HepG2 (cell line): Measurements from ENCODE around the gene TBC1D22A. TPM values are rescaled to one million over a fixed set of nuclear protein-coding genes. Genes with fewer than 3 reads are reported as not detected.

ENCODE experiments used
- FOSL1 ChIP-seq: sonication (generic); formaldehyde crosslinking; IDR thresholded peaks from 2 replicates; pipeline ENCODE4 v1.9.0; 2021; ENCODE audit warnings: missing genetic modification reagents, borderline replicate concordance
- KDM1A ChIP-seq: IDR thresholded peaks from 2 replicates; pipeline ENCODE4 v1.6.1; 2016; ENCODE audit warnings: missing compliant biosample characterization
- KDM5A ChIP-seq: fragments of 200-600 bp; sonication (generic); IDR thresholded peaks from 2 replicates; pipeline ENCODE4 v1.7.0; 2018; ENCODE audit warnings: antibody characterized with exemption, mild to moderate bottlenecking, low read length, borderline replicate concordance
- KDM6A ChIP-seq: IDR thresholded peaks from 2 replicates; pipeline ENCODE4 v1.6.1; 2016; ENCODE audit warnings: low read depth
- NFATC3 ChIP-seq: sonication (generic); formaldehyde crosslinking; IDR thresholded peaks from 2 replicates; pipeline ENCODE4 v1.5.1; 2020; ENCODE audit warnings: mild to moderate bottlenecking, missing genetic modification reagents
- NFIB ChIP-seq: sonication (generic); formaldehyde crosslinking; IDR thresholded peaks from 2 replicates; pipeline ENCODE4 v1.9.0; 2021; ENCODE audit warnings: missing genetic modification reagents, mild to moderate bottlenecking, borderline replicate concordance
- PHF5A ChIP-seq: IDR thresholded peaks from one replicate; pipeline ENCODE4 v1.6.1; 2018; ENCODE audit warnings: low read depth, missing genetic modification reagents; ENCODE audit not compliant: unreplicated experiment
- RAD21 ChIP-seq: fragments of 450-650 bp; formaldehyde crosslinking; IDR thresholded peaks from 2 replicates; pipeline ENCODE4 v1.5.0; 2020; ENCODE audit warnings: mild to moderate bottlenecking
- ZFP36 ChIP-seq: fragments of 150-350 bp; IDR thresholded peaks from 2 replicates; pipeline ENCODE4 v1.6.1; 2018; ENCODE audit warnings: borderline replicate concordance, low read length, low read depth; ENCODE audit not compliant: partially characterized antibody
- ZNF251 ChIP-seq: sonication (generic); formaldehyde crosslinking; IDR thresholded peaks from 2 replicates; pipeline ENCODE4 v1.9.0; 2021; ENCODE audit warnings: mild to moderate bottlenecking, missing genetic modification reagents
- ZNF253 ChIP-seq: sonication (generic); formaldehyde crosslinking; IDR thresholded peaks from 2 replicates; pipeline ENCODE4 v1.8.0; 2022; ENCODE audit warnings: mild to moderate bottlenecking, missing genetic modification reagents, borderline replicate concordance
- ZNF282 ChIP-seq: fragments of 450-650 bp; IDR thresholded peaks from 2 replicates; pipeline ENCODE4 v1.6.1; 2018; ENCODE audit not compliant: partially characterized antibody
- ZNF383 ChIP-seq: sonication (generic); formaldehyde crosslinking; IDR thresholded peaks from 2 replicates; pipeline ENCODE4 v1.4.0; 2020; ENCODE audit warnings: missing genetic modification reagents, mild to moderate bottlenecking, borderline replicate concordance
- ZNF501 ChIP-seq: sonication (generic); formaldehyde crosslinking; IDR thresholded peaks from 2 replicates; pipeline ENCODE4 v1.5.1; 2020; ENCODE audit warnings: mild to moderate bottlenecking, moderate library complexity, missing genetic modification reagents
- ZNF761 ChIP-seq: sonication (generic); formaldehyde crosslinking; conservative IDR thresholded peaks from 2 replicates; pipeline ENCODE4 v1.4.0; 2020; ENCODE audit warnings: mild to moderate bottlenecking, missing genetic modification reagents
- ZNF773 ChIP-seq: sonication (generic); formaldehyde crosslinking; IDR thresholded peaks from 2 replicates; pipeline ENCODE4 v1.4.0; 2020; ENCODE audit warnings: missing genetic modification reagents, borderline replicate concordance
- ZNF878 ChIP-seq: sonication (generic); formaldehyde crosslinking; IDR thresholded peaks from 2 replicates; pipeline ENCODE4 v1.8.1; 2023; ENCODE audit warnings: mild to moderate bottlenecking, missing genetic modification reagents, moderate library complexity
- ZSCAN21 ChIP-seq: sonication (generic); formaldehyde crosslinking; IDR thresholded peaks from 2 replicates; pipeline ENCODE4 v1.8.0; 2022; ENCODE audit warnings: mild to moderate bottlenecking, missing genetic modification reagents, moderate library complexity, borderline replicate concordance
- polyA plus RNA-seq, 8 experiments: library from polyadenylated mRNA; depleted of rRNA in 3 of 8; stranded (reverse) in 7 of 8; unstranded in 1 of 8; fragments of >200 nt; fragmentation: Illumina TruSeq in 4 of 8; extraction: Trizol in 4 of 8; gene quantifications; 2 replicates each; pipeline versions ENCODE4 v1.2.1 to v1.2.3, GENCODE V29; 2011 to 2016; ENCODE audit warnings: low read depth in 4 of 8, missing spikeins in 1 of 8, mixed read lengths in 1 of 8; ENCODE audit not compliant: insufficient read depth in 1 of 8
- total RNA-seq, 5 experiments: library from RNA; depleted of rRNA; stranded (reverse); fragments of >200 nt; fragmentation: Illumina TruSeq; extraction: Trizol; gene quantifications; 2 replicates each; pipeline ENCODE4 v1.2.3, GENCODE V29; 2016; ENCODE audit warnings: low read depth in 1 of 5
- TF ChIP-seq, protein P1 (sequence below): sonication (generic); formaldehyde crosslinking; IDR thresholded peaks from 2 replicates; pipeline ENCODE4 v1.8.0; 2023; ENCODE audit warnings: mild to moderate bottlenecking, missing genetic modification reagents
- TF ChIP-seq, protein P2 (sequence below), 2 experiments: sonication (generic) in 1 of 2; formaldehyde crosslinking in 1 of 2; IDR thresholded peaks; 2 replicates each; pipeline versions ENCODE4 v1.4.0 to v1.6.1; 2016 to 2020; ENCODE audit warnings: borderline replicate concordance in 1 of 2, low read depth in 1 of 2, mild to moderate bottlenecking in 1 of 2, missing genetic modification reagents in 1 of 2
- TF ChIP-seq, protein P3 (sequence below): sonication (generic); formaldehyde crosslinking; IDR thresholded peaks from 2 replicates; pipeline ENCODE4 v1.4.0; 2020; ENCODE audit warnings: low read depth, mild to moderate bottlenecking, missing genetic modification reagents
- TF ChIP-seq, protein P4 (sequence below): sonication (generic); formaldehyde crosslinking; IDR thresholded peaks from 2 replicates; pipeline ENCODE4 v1.4.0; 2020; ENCODE audit warnings: missing genetic modification reagents; ENCODE audit errors: not compliant biosample characterization

TBC1D22A gene
- total and polyA plus RNA-seq, 2 of the 13 experiments (the other 11 are each of a cell fraction or from before 2014, with no cell fraction given): 17.3 to 18.0 TPM

DNA sequence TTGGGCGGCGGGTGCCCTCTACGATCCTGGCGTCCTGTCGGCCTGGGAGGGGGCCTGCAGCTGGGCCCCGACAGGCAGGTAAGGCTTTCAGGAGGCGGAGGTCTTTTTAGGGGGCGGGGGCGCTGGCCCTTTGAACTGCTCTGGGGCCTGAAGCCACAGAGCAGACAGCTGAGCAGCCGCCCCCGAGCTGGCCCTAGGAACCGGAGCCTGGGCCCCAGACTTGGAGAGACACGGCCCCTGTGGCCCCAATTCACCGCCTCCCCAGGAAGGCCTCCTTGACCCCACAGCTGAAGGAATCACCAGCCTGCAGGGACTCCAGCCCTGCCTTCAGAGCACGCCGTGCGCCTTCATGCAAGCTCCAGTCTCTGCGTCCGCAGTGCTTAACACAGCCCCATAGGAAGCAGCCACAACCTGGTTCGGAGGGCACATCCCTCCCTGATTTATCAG lies 23.8 kb upstream of the TBC1D22A start (continued):
- TF ChIP-seq ZNF501 (no peak), ZNF878 (CRISPR knock-in tag) (no peak), ZNF773 (CRISPR knock-in tag) (no peak), FOSL1 (no peak), KDM5A (no peak), ZNF253 (CRISPR knock-in tag) (no peak), KDM1A (CRISPR knock-in tag) (no peak), NFATC3 (CRISPR knock-in tag) (no peak), PHF5A (no peak), ZFP36 (no peak), ZNF251 (CRISPR knock-in tag) (no peak), ZSCAN21 (CRISPR knock-in tag) (no peak), ZNF761 (CRISPR knock-in tag) (0 out of 2 replicates have a peak, but pooled peaks have one; percentile 52), RAD21 (CRISPR knock-in tag) (no peak), KDM6A (CRISPR knock-in tag) (no peak), ZNF282 (no peak), NFIB (CRISPR knock-in tag) (no peak), ZNF383 (CRISPR knock-in tag) (no peak)
- TF ChIP-seq, protein P1, sequence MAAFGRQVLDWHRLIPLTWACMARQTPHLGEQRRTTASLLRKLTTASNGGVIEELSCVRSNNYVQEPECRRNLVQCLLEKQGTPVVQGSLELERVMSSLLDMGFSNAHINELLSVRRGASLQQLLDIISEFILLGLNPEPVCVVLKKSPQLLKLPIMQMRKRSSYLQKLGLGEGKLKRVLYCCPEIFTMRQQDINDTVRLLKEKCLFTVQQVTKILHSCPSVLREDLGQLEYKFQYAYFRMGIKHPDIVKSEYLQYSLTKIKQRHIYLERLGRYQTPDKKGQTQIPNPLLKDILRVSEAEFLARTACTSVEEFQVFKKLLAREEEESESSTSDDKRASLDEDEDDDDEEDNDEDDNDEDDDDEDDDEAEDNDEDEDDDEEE (CRISPR knock-in tag): no peak
- TF ChIP-seq, protein P2, sequence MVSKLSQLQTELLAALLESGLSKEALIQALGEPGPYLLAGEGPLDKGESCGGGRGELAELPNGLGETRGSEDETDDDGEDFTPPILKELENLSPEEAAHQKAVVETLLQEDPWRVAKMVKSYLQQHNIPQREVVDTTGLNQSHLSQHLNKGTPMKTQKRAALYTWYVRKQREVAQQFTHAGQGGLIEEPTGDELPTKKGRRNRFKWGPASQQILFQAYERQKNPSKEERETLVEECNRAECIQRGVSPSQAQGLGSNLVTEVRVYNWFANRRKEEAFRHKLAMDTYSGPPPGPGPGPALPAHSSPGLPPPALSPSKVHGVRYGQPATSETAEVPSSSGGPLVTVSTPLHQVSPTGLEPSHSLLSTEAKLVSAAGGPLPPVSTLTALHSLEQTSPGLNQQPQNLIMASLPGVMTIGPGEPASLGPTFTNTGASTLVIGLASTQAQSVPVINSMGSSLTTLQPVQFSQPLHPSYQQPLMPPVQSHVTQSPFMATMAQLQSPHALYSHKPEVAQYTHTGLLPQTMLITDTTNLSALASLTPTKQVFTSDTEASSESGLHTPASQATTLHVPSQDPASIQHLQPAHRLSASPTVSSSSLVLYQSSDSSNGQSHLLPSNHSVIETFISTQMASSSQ (IDR thresholded peaks at IDR 0.05; ENCODE audit: low read depth): no peak
- TF ChIP-seq, protein P2 (CRISPR knock-in tag; IDR thresholded peaks at IDR 0.05; ENCODE audit: borderline replicate concordance): no peak
- TF ChIP-seq, protein P3, sequence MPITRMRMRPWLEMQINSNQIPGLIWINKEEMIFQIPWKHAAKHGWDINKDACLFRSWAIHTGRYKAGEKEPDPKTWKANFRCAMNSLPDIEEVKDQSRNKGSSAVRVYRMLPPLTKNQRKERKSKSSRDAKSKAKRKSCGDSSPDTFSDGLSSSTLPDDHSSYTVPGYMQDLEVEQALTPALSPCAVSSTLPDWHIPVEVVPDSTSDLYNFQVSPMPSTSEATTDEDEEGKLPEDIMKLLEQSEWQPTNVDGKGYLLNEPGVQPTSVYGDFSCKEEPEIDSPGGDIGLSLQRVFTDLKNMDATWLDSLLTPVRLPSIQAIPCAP: no peak
- TF ChIP-seq, protein P4, sequence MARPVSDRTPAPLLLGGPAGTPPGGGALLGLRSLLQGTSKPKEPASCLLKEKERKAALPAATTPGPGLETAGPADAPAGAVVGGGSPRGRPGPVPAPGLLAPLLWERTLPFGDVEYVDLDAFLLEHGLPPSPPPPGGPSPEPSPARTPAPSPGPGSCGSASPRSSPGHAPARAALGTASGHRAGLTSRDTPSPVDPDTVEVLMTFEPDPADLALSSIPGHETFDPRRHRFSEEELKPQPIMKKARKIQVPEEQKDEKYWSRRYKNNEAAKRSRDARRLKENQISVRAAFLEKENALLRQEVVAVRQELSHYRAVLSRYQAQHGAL: no peak
